Iris pigment epithelial cell (primary cell): ENCODE measurements around the gene SNF8.
"Not testable (repeated sequence)": the region's sequence is repeated elsewhere in the genome, so short reads cannot be mapped to it uniquely, and the experiment has no call there.

Experiments used
- DNase-seq: peaks from one replicate; pipeline ENCODE4 v3.0.0-alpha.2; 2011; ENCODE audit warnings: low read depth

The SNF8 gene, protein sequence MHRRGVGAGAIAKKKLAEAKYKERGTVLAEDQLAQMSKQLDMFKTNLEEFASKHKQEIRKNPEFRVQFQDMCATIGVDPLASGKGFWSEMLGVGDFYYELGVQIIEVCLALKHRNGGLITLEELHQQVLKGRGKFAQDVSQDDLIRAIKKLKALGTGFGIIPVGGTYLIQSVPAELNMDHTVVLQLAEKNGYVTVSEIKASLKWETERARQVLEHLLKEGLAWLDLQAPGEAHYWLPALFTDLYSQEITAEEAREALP

GRCh38 chr17:48944515-48945260, at the start of gene SNF8:
TSS of gene SNF8 (minus strand) at chr17:48944842. CDS start at chr17:48944734, 108 bp downstream.
- peak; percentile 92 for DNase-seq

DNA sequence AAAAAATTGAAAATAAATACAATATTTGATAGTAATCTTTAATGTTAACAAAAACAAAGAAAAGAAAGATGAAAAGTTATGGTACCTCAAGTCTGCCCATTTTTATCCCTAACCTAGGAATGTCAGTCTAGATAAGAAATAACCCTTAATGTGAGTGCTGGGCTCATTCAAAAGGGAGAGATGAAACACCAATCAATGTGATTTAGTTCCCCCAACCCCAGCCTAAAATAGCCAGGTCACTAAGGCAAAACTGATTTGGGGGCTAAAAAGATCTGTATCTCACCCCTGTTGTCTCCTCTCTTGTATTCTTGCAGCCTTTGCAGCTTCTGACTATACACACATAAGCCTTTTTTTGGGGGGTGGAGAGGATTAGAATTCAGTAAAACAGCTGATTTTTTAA, 49.3 kb upstream of the SNF8 start:
- DNase-seq, result no peak

- no peak for DNase-seq
These were observed 48.7 kb upstream of the SNF8 start for GRCh38 chr17:48993305-48993704.

DNA sequence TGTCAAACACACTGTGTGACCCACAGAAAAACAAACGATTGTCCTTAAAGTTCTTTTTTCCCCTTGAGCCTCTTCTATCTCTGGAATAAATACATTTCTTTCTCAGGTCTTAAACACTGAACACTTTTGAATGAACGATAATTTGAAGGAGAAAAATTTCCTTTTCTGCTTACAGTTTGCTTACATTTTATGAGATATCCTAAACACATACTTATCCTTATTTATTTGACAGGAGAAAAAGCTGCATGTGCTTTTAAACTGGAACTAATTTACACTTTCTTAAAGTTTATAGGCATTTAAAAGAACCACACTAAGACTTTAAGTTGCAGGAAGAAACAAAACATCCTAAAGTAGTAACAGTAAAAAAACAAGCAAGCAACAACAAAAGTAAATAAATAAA, 47.8 kb upstream of the SNF8 start:
- DNase-seq, result no peak

DNA sequence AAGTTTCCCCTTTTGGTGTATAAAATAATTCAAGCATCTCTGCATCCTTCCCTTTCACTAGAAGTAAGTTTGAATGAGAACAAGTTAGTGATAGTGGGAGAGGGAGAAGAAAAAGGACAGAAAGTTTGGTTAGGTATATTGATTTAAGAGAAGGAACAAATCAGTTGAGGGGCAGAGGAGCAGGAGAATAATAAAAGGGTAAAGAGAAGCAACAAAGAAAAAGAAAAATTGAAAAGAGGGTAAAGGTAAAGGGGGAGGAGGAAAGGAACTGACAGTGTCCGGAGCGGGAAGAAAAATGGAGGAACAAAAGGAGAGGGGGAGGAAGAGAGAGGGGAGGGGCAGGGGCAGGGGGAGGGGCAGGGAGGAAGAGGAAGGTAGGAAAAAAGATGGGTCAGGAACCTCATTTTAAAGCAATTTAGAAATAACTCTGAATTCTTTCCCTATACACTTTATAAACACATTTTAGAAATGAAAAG, 46.3 kb upstream of the SNF8 start:
- DNase-seq, result no peak

- DNase-seq, result no peak
These were observed 44.5 kb upstream of the SNF8 start for GRCh38 chr17:48989100-48989499.

DNA sequence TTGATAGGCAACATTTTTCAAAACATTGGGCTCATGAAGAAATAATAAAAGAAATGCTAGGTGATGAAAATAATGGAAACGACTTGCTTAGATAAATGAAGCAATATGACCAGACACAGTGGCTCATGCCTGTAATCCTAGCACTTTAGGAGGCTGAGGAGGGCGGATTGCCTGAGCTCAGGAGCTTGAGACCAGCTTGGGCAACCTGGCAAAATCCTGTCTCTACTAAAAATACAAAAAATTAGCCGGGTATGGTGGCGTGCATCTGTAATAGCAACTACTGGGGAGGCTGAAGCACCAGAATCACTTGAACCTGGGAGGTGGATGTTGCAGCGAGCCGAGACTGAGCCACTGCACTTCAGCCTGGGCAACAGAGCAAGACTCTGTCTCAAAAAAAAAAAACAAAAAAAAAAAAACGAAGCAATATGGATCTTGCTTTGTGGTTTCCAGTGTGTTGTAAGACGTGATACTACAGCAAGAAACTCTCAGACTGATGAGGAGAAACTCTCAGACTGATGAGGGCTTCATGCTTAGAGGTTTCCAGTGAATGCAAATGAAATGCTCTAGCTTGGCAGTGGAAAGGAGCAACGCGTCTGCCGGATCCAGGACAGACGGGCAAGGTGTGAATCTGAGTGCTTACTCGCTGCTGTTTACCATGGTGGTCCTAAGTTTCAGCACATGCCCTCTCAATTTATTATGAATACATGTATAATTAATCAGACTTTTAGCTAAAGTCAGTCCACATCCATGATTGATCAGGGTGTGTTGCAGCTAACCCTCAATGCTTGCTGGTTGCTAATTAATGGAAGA, 41.0 kb upstream of the SNF8 start:
- DNase-seq, result no peak

DNA sequence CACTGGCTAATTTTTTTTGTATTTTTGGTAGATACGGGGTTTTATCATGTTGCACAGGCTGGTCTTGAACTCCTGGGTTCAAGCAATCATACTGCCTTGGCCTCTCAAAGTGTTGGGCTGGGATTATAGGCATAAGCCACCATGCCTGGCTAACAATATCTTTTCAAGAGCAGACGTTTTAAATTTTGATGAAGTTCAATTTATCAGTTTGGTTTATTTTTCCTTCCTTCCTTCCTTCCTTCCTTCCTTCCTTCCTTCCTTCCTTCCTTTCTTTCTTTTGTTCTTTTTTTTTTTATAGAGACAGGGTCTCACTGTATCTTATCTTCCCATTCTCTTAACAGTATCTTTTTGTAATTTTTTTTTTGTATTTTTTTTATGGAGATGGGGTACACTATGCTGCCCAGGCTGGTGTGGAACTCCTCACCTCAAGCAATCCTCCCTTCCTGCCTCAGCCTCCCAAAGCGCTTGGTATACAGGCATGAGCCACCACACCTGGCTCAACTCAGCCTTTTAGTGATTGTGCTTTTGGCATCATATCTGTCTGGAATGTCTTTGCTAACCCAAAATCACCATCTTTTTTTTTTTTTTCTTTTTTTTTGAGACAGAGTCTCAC, 37.4 kb upstream of the SNF8 start:
- no peak for DNase-seq

- DNase-seq, result no peak
These were observed 29.2 kb upstream of the SNF8 start for GRCh38 chr17:48973806-48974205.

- DNase-seq, result no peak
These were observed 28.1 kb upstream of the SNF8 start for GRCh38 chr17:48972749-48973097.

DNA sequence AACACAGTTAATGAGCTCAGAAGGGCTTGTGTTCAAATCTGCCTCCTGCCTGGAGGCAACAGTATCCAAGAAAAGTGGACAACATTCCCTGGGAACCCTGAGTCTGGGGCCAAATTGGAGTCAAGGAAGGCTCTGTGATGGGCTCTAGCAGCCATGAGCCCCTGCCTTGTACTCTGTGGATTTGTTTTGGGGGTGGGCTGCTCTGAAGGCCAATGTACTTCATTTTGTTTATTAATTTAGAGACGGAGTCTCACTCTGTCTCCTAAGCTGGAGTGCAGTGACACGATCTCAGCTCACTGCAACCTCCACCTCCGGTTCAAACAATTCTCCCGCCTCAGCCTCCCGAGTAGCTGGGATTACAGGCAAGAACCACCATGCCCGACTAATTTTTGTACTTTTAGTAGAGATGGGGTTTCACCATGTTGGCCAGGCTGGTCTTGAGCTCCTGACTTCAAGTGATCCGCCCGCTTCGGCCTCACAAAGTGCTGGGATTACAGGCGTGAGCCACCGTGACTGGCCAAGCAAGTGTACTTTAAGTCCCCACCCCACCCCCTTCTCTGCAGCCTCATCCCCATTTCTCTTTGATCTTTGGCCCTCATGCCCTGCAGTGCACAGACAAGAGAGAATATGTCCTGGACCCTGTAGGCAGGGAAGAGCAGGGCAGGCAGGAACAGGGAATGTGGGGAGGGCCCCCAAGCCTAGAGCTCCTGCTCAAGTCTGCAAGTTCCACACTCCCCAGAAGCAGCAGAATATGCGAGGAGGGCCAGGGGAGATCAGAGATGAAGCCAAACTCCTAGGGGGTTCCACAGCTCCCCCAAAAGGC, 26.4 kb upstream of the SNF8 start:
- DNase-seq, result no peak

DNA sequence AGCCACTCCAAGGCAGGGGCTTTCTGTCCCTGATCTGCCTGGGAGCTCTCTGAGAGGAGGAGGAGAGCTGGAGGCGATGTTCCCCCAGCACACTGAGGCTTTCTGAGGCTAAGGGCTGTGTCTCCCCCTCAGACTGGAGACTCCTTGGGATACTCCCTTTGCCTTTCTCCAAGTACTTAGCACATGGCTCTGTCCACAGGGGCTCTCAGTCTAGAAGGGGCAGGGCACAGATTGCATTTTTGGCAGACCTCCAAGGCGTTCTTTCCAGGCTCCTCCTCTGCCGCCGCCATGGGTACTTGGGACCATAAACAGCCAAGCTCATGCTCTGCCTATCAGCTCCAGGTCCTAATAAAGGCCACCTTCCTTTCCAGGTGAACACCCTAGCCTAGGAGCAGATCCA, 25.6 kb upstream of the SNF8 start:
- no peak for DNase-seq

- DNase-seq, result peak; percentile 74
These were observed 17.0 kb upstream of the SNF8 start for GRCh38 chr17:48961516-48962233.

DNA sequence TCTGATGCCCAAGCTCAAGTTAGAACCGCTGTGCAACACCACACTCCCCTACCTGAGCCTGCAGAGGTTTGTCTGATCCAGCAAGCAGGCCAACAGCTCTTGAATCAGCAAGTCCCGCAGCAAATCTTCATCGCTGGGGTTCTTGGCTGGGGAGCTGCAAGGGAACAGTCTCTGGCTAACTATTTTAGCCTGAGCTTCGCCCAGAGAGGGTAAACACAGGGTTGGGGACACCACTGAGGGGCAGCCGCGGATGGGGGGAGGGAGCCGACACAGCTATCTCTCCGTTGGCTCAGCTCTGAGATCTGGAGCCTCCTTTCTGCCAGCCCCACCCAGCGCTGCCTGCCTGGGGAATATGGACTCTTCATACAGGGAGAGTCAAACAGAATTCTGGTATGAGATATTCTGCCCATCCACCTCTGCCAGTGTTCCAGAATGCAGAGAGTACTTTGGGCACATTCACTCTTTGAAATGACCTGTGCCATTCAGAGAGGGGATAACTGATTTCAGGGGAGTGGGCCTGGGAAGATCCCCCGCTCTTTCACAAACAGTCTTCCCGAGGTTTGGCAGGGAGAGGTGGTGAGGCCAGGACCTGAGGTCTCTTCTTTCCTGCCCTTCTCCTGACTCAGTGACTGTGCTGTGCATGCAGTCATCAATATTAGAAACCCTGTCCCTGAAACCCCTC, 16.3 kb upstream of the SNF8 start:
- DNase-seq, result no peak

- DNase-seq, result peak; percentile 71
These were observed 9.7 kb upstream of the SNF8 start for GRCh38 chr17:48954300-48954755.

DNA sequence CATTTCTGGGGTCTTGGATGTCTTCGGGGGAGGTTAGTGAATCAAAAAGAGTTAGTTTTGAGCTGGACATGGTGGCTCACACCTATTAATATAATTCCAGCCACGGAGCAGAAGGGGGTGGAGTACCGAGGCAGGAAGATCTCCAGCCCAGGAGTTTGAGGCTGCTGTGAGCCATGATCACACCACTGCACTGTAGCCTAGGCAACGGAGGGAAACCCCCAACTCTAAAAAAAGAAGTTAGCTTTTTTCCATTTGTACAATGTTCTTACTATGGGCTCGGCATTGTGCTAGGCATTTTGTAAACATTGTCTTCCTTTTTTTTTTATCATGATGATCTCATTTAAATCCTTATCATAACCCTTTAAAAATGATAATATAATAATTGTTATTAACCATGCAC, 8.3 kb upstream of the SNF8 start:
- no peak for DNase-seq

- DNase-seq, result no peak
These were observed 6.9 kb upstream of the SNF8 start for GRCh38 chr17:48951572-48951971.

- DNase-seq, result not testable (repeated sequence)
These were observed 614 bp upstream of the SNF8 start for GRCh38 chr17:48945261-48945651.

GRCh38 chr17:48933035-48933434, 11.6 kb downstream of the SNF8 start:
- no peak for DNase-seq

DNA sequence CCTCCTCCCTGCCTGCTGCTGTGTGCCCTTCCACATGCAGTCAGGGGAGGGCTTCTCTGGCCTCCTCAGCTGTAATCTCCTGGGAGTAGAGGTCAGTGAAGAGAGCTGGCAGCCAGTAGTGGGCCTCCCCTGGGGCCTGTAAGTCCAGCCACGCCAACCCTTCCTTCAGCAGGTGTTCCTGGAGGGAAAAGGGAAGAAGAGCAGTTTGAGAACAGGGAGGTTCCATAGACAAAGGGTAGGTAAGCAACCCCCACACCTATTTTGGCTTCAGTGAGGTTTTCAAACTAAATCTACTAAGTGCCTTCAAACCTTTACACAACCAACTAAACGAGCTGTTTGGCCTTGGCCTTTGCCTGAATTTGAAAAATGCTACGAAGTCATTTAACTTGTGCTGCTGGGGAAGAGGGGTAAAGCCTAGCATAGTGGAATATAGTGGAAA, 14.2 kb downstream of the SNF8 start:
- no peak for DNase-seq
